T-helper 2 cell treated with Interferon-gamma antibody and Interleukin-4, amounts not matched to agents 5 μg/mL and 100 μg/mL, for 36 hours (primary cell): Measurements from ENCODE around the gene MTTP.

ENCODE experiments used
- DNase-seq: peaks from one replicate; pipeline ENCODE4 v3.0.0; 2021; ENCODE audit warnings: low spot score
- H3K27ac Mint-ChIP-seq: one replicate; pipeline ENCODE4 v1.8.0; 2021; ENCODE audit warnings: mild to moderate bottlenecking, mixed read lengths
- H3K27me3 Mint-ChIP-seq: one replicate; pipeline ENCODE4 v1.8.0; 2021; ENCODE audit warnings: low read depth, mixed read lengths
- H3K36me3 Mint-ChIP-seq: one replicate; pipeline ENCODE4 v1.8.0; 2021; ENCODE audit warnings: low read depth, mixed read lengths
- H3K4me1 Mint-ChIP-seq: one replicate; pipeline ENCODE4 v1.8.0; 2021; ENCODE audit warnings: low read depth, mixed read lengths
- H3K4me3 Mint-ChIP-seq: one replicate; pipeline ENCODE4 v1.8.0; 2022; ENCODE audit warnings: mild to moderate bottlenecking, moderate library complexity, mixed read lengths
- H3K9me3 Mint-ChIP-seq: one replicate; pipeline ENCODE4 v1.8.0; 2021; ENCODE audit warnings: mixed read lengths

The MTTP gene

DNA sequence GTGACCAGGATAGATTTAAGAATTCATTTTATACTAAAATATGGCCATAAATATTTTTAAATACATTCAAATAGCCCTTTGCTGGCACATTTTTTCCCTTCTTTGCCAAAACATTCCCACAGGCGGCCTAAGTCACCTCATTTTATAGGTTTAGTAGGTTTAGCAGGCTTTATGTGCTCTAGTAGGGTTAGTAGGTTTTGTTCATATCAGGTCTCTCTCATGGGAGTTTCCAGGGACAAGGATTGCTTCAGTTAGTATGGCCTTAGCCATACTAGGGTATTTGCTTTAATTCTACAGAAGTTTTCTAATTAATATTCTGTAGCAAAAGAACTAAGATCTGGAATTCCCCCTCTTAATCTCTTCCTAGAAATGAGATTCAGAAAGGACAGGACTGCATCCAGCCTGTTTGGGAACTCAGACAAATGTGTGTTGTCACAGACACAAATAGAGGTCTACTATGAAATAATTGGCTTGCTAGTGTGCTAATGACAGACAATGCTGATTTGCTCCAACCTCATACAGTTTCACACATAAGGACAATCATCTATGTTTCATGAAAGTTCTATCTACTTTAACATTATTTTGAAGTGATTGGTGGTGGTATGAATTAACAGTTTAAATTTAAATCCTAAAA, 772 bp upstream of the MTTP start:
- H3K36me3 Mint-ChIP-seq, result no peaks in the 10 kb centered on the region
- no peaks in the 10 kb centered on the region for H3K9me3 Mint-ChIP-seq
- no peaks in the 10 kb centered on the region for H3K4me1 Mint-ChIP-seq
- H3K4me3 Mint-ChIP-seq, result no peak overlapping the region
- no peak for DNase-seq
- H3K27ac Mint-ChIP-seq, result no peak overlapping the region
- peaks cover 26% of the 10 kb centered on the region for H3K27me3 Mint-ChIP-seq

DNA sequence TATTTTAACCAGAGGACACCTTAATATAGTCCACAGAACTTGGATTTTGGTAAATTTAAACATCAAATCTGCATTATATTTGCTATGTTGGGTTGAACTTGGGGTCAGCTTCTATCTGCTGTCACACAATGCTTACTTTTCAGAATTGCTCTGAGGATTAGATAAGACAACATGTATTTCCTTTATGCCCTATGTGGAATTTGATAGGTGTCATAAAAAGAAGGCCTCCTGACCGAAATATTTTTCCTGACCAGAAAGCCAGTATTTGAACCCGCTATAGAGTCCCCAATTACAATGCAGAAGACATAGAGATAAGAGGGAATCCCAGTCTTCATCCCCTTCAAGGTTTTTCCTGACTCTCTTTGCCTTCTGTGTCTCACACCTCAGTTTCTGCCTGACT, 4.1 kb downstream of the MTTP start:
- DNase-seq, result no peak
- Mint-ChIP-seq H3K36me3 (no peaks in the 10 kb centered on the region), H3K9me3 (no peaks in the 10 kb centered on the region), H3K27me3 (peaks cover 23% of the 10 kb centered on the region), H3K4me1 (no peaks in the 10 kb centered on the region), H3K27ac (no peak overlapping the region), H3K4me3 (no peak overlapping the region)

DNA sequence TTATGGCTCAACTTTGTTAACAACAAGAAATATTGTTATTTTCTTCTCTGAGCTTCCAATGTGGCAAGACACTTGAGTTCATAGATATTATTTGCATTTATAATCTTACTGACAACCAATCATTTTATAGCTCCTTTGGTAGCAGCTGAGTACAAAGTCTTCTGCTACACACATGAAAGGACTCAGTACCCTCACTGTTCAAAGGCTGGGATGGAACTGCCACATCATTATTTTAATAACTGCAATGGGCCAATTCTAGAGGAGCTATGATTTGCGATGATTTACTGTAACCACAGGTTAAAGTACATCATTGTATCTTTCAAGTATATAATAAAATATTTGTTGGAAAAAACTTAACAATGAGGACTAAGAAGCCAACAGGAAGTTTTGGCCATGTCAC, 10.9 kb downstream of the MTTP start:
- DNase-seq, result no peak
- no peak overlapping the region for H3K27ac Mint-ChIP-seq
- H3K4me3 Mint-ChIP-seq, result no peak overlapping the region
- H3K4me1 Mint-ChIP-seq, result no peaks in the 10 kb centered on the region
- no peaks in the 10 kb centered on the region for H3K36me3 Mint-ChIP-seq
- no peaks in the 10 kb centered on the region for H3K9me3 Mint-ChIP-seq
- peaks cover 15% of the 10 kb centered on the region for H3K27me3 Mint-ChIP-seq

DNA sequence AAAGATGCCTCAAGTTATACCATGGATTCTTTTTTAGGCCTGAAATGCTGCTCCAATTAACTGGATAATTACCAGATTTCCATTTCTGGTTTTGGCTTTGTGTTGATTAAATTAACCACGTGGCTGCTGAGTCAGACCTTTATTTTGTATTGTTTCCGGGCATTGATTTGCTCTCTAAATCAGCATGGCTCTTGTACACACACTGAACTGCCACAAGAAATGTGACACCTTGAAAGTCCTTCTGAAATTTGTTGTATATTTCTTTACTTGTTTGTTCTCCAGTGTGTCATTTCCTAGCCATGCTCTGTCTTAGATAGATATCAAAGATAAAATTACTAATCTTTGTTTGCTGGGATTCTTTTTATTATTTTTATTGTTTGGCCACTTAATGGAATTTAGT, 11.7 kb downstream of the MTTP start:
- Mint-ChIP-seq H3K36me3 (no peaks in the 10 kb centered on the region), H3K27me3 (peaks cover 15% of the 10 kb centered on the region), H3K27ac (no peak overlapping the region), H3K4me3 (no peak overlapping the region), H3K4me1 (no peaks in the 10 kb centered on the region), H3K9me3 (no peaks in the 10 kb centered on the region)
- DNase-seq, result no peak

DNA sequence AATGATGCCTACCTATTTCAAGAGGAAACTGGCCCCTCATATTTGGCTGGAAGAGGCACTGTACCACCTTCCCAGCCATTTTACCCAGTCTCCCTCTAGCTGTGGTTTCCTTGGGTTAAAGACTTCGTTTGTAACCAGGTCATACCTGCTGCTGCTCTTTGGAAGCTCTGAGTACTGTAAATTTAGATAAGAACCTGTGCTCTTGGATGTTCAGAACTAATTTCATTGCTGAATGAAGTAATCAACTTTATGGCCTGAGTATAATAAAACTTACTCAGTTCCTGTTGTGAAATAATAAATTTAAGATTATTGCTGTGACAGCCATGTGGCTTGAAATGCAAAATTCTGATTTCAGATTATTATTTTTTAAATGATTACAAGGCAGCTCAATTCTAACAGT, 12.2 kb downstream of the MTTP start:
- Mint-ChIP-seq H3K4me3 (no peak overlapping the region), H3K36me3 (no peaks in the 10 kb centered on the region), H3K9me3 (no peaks in the 10 kb centered on the region), H3K4me1 (no peaks in the 10 kb centered on the region), H3K27me3 (peaks cover 15% of the 10 kb centered on the region), H3K27ac (no peak overlapping the region)
- DNase-seq, result no peak

DNA sequence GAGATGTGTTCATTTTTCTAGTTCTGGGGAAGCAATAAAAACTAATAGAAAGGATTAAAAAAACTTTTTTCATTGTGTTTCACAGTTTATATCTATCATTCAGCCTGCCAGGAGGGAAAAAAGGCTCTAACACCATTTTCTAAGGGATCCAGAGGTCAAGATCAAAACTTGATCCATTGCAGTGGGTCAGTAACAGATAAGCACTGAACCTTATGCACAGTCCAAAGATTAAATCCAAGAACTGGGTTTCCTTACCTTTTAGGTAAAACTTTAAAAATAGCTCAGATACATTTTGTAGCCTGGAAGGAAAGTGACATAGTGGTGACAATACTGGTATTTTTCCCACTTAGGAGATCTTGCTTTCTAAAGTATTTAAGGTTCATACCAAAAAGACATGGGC, 12.7 kb downstream of the MTTP start:
- peaks cover 12% of the 10 kb centered on the region for H3K27me3 Mint-ChIP-seq
- H3K27ac Mint-ChIP-seq, result no peak overlapping the region
- no peaks in the 10 kb centered on the region for H3K36me3 Mint-ChIP-seq
- no peaks in the 10 kb centered on the region for H3K9me3 Mint-ChIP-seq
- no peak for DNase-seq
- H3K4me1 Mint-ChIP-seq, result no peaks in the 10 kb centered on the region
- no peak overlapping the region for H3K4me3 Mint-ChIP-seq

DNA sequence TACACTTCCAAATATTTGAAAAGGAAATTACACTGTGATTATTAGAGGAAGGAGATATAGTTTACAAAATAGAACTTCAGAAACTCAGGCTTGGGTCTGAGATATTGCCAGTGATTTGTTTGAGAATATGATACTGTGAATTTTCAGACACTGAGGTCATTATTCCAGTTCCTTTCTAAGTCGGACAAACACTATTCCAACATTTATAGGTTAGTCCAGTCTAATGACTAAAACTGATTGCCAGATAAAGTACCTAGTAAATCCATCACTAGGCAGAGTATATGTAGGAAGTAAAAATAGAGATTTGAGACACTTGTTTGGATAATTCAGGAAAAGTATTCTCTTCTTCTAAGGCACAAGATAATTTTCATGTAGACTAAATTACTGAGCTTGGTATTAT, 13.2 kb downstream of the MTTP start:
- Mint-ChIP-seq H3K4me3 (no peak overlapping the region), H3K27me3 (peaks cover 10% of the 10 kb centered on the region), H3K36me3 (no peaks in the 10 kb centered on the region), H3K4me1 (no peaks in the 10 kb centered on the region), H3K9me3 (no peaks in the 10 kb centered on the region), H3K27ac (no peak overlapping the region)
- no peak for DNase-seq

DNA sequence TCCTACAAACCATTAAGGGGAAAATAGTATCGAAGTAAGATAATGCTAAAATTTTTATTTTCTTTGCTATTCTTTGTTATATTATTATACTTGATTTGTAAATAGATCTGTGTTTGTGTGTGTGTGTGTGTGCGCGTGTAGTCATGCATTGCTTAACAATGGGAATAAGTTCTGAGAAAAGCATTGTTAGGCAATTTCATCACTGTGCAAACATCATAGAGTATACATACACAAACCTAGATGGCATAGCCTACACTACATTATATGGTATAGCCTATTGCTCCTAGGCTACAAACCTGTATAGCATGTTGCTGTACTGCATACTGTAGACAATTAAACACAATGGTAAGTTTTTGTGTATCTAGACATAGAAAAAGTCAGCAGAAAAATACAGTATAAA, 17.1 kb downstream of the MTTP start:
- Mint-ChIP-seq H3K27me3 (peaks cover 11% of the 10 kb centered on the region), H3K27ac (no peak overlapping the region), H3K36me3 (no peaks in the 10 kb centered on the region), H3K9me3 (no peaks in the 10 kb centered on the region), H3K4me1 (no peaks in the 10 kb centered on the region), H3K4me3 (no peak overlapping the region)
- no peak for DNase-seq

DNA sequence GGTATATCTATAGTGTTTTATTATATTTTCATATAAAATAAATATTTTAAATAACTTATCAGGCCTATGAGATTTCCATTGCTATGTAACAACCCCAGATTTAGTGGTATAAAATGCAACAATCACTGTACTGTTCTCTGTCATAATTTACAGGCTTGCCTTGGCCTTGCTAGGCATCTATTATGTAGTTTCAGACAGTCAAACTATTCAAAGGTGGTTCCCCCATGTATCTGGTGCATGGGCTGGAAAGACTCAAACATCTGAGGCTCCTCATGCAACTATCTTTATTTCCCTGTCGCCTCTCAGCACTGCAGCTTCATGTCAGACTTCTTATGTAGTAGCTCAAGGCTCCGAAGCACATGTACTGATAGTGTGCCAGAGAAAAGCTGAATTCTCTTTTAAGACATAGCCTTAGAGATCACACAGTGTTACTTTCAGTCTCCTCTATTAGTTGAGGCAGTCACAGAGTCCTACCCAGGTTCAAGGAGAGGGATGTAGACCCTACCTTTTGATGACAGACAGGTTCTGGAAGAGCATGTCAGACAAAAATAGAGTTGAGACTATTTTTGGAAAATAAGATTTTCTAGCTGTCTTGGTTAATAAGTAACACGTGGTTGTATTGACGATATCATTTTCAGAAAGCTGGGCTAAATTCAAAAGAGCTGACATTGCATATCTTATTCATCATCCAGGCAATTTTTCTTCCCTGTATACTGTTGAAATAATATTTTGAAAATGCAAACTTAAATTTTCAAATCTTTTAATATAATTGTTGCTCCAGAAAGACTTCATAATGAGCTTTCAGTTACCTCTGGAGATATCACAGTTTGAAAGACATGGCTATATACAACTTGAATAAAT, 19.4 kb downstream of the MTTP start:
- no peak for DNase-seq
- Mint-ChIP-seq H3K4me1 (no peaks in the 10 kb centered on the region), H3K27ac (no peak overlapping the region), H3K27me3 (peaks cover 12% of the 10 kb centered on the region), H3K36me3 (no peaks in the 10 kb centered on the region), H3K4me3 (no peak overlapping the region), H3K9me3 (no peaks in the 10 kb centered on the region)

DNA sequence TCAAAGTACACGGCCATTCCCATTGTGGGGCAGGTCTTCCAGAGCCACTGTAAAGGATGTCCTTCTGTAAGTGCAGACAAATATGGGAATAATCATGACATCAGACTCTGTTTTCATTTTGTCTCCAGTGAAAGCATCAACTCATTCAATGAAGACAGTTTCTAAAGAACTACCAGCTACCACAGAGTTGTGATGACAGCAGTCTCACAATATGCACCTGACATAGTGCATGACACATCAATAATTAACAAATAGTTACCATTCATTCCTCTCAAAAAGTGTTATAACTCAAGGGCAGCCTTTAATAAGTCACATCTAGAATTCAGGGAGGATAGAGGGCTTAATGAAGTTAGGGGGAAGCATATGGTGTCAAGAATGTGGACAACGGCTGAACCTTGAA, 20.2 kb downstream of the MTTP start:
- H3K36me3 Mint-ChIP-seq, result no peaks in the 10 kb centered on the region
- H3K27me3 Mint-ChIP-seq, result peaks cover 7% of the 10 kb centered on the region
- H3K4me3 Mint-ChIP-seq, result no peak overlapping the region
- no peaks in the 10 kb centered on the region for H3K4me1 Mint-ChIP-seq
- DNase-seq, result no peak
- H3K9me3 Mint-ChIP-seq, result no peaks in the 10 kb centered on the region
- no peak overlapping the region for H3K27ac Mint-ChIP-seq

DNA sequence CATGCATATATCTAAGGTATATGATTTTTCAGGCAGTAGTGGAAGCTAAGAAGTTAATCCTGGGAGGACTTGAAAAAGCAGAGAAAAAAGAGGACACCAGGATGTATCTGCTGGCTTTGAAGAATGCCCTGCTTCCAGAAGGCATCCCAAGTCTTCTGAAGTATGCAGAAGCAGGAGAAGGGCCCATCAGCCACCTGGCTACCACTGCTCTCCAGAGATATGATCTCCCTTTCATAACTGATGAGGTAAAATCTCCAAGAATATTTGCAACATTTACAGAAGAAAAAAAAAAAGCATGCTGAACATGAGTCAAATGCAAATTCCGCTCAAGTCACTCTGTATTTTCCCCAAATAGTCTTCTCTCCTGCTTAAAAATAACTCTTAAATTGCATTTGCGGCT, 32.1 kb downstream of the MTTP start:
- Mint-ChIP-seq H3K4me1 (no peaks in the 10 kb centered on the region), H3K27me3 (peaks cover 10% of the 10 kb centered on the region), H3K36me3 (no peaks in the 10 kb centered on the region), H3K27ac (no peak overlapping the region), H3K9me3 (no peaks in the 10 kb centered on the region), H3K4me3 (no peak overlapping the region)
- no peak for DNase-seq

DNA sequence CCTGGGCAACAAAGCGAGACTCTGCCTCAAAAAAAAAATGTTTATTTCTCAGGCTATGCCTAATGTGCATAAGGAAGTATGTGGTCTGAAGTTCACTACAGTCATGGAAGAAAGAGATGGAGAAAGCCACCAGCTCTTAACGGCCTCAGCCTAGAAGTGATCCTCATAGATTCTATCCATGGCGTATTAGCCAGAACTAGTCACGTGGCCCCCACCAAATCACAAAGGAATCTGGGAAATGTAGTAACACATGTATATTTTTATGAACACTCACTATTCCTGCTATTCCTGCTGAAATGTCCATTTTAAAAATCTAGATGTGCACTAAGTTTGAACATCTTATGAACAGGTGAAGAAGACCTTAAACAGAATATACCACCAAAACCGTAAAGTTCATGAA, 33.8 kb downstream of the MTTP start:
- H3K4me3 Mint-ChIP-seq, result no peak overlapping the region
- no peaks in the 10 kb centered on the region for H3K9me3 Mint-ChIP-seq
- H3K27ac Mint-ChIP-seq, result no peak overlapping the region
- no peak for DNase-seq
- H3K27me3 Mint-ChIP-seq, result peaks cover 7% of the 10 kb centered on the region
- no peaks in the 10 kb centered on the region for H3K4me1 Mint-ChIP-seq
- no peaks in the 10 kb centered on the region for H3K36me3 Mint-ChIP-seq

DNA sequence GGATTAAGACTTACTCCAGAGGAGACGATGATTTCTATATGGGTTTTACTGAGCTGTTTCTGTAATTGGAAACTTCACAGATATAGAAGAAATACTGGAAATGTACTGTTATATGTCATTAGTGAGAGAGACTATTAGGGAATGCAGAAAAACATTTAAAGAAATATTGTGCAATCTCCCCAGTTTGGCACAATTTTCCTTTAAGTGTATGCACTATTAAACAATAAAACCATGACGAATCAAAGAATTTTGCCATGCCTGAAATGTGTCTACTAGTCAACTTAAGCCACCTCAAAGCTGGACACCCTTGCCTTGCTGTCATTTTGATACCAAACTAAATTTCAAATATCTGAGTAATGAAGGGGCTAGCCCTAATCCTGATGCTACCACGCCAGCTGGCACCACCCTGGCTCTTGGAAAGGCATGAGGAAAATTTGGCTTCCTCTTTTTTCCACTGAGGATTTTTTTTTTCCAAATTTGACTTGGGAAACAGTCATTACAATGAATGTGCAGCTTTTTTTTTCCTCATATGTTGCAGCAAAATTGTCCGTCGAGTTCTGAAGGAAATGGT, 36.1 kb downstream of the MTTP start:
- no peak for DNase-seq
- Mint-ChIP-seq H3K36me3 (no peaks in the 10 kb centered on the region), H3K9me3 (no peaks in the 10 kb centered on the region), H3K27ac (no peak overlapping the region), H3K4me3 (no peak overlapping the region), H3K27me3 (peaks cover 3% of the 10 kb centered on the region), H3K4me1 (no peaks in the 10 kb centered on the region)

DNA sequence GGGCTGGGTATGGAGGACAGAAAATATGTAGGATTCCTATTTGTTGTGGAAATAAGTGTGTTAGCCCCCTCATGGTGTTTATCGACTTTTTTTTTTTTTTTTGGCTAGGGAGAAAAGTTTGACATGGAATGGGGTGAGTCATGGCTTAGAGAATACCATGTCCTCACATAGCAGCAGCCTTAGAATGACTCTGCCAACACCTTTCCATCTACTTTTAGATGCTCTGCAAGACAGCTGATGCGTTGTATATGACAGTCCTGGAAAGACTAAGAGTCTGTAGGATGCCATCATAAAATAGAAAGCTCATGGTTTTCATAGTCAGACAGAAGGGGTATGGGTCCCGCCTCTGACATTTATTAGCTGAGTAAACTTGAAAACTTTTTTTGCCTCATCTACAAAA, 37.7 kb downstream of the MTTP start:
- DNase-seq, result no peak
- Mint-ChIP-seq H3K4me1 (no peaks in the 10 kb centered on the region), H3K4me3 (no peak overlapping the region), H3K9me3 (no peaks in the 10 kb centered on the region), H3K27ac (no peak overlapping the region), H3K27me3 (peaks cover 2% of the 10 kb centered on the region), H3K36me3 (no peaks in the 10 kb centered on the region)
